Spleen (tissue), 11 donors: ENCODE data around the gene CHKB. TPM values are rescaled to one million over a fixed set of nuclear protein-coding genes. Genes with fewer than 3 reads are reported as not detected.

Experiments
- DNase-seq: peaks from one replicate; pipeline ENCODE4 v3.0.0-alpha.2; 2020
- H3K27ac ChIP-seq, 8 donors: fragments of 200-600 bp; sonication (generic) in 7 of 8; 1 replicate in 4 of 8; 2 replicates in 4 of 8; pipeline versions ENCODE4 v1.5.0 to v1.8.0; 2016 to 2021; ENCODE audit warnings: inconsistent platforms in 4 of 8, mild to moderate bottlenecking in 4 of 8, moderate library complexity in 1 of 8
- H3K27me3 ChIP-seq, 7 donors: fragments of 200-600 bp; sonication (generic) in 6 of 7; replicated peaks in 1 of 7; 1 replicate in 4 of 7; 2 replicates in 3 of 7; pipeline versions ENCODE4 v1.5.0 to v1.8.0; 2016 to 2021; ENCODE audit warnings: inconsistent platforms in 3 of 7, mild to moderate bottlenecking in 1 of 7
- H3K36me3 ChIP-seq, 6 donors: fragments of 200-600 bp; sonication (generic) in 5 of 6; 1 replicate in 4 of 6; 2 replicates in 2 of 6; pipeline versions ENCODE4 v1.5.0 to v1.8.0; 2016 to 2021; ENCODE audit warnings: inconsistent platforms in 2 of 6
- H3K4me1 ChIP-seq, 6 donors: fragments of 200-600 bp; sonication (generic) in 5 of 6; 1 replicate in 3 of 6; 2 replicates in 3 of 6; pipeline versions ENCODE4 v1.5.0 to v1.8.0; 2016 to 2021; ENCODE audit warnings: inconsistent platforms in 3 of 6
- H3K4me3 ChIP-seq, 8 donors: fragments of 200-600 bp; sonication (generic) in 7 of 8; 1 replicate in 4 of 8; 2 replicates in 4 of 8; pipeline versions ENCODE4 v1.5.0 to v1.8.0; 2016 to 2021; ENCODE audit warnings: inconsistent platforms in 4 of 8, mild to moderate bottlenecking in 4 of 8, moderate library complexity in 2 of 8
- H3K9me3 ChIP-seq, 8 donors: fragments of 200-600 bp; sonication (generic) in 7 of 8; 1 replicate in 4 of 8; 2 replicates in 4 of 8; pipeline versions ENCODE4 v1.5.0 to v1.8.0; 2016 to 2021; ENCODE audit warnings: inconsistent platforms in 4 of 8
- POLR2A ChIP-seq, 3 donors: fragments of 450-650 bp; IDR thresholded peaks; one replicate each; pipeline ENCODE4 v1.5.1; 2017; ENCODE audit warnings: antibody characterized with exemption in 3 of 3, mild to moderate bottlenecking in 1 of 3
- POLR2AphosphoS5 ChIP-seq, 3 donors: sonication (generic); formaldehyde crosslinking; IDR thresholded peaks; one replicate each; pipeline ENCODE4 v1.5.1; 2017; ENCODE audit warnings: antibody characterized with exemption in 3 of 3
- WGBS, 5 donors: extraction: QIAGEN DNeasy Blood & Tissue Kit in 3 of 5; methylation state at CpG; one replicate each; pipeline versions ENCODE4 v1.1.5 to v1.1.7; 2013 to 2018; 5-methylcytosine and 5-hydroxymethylcytosine counted together
- intact Hi-C: fragments of 100-400 bp; cut with DNase I; formaldehyde crosslinking; loops from one replicate; pipeline ENCODE4 v1.15.0; 2023; ENCODE audit warnings: low total_unique reads
- polyA plus RNA-seq, 3 donors: library from polyadenylated mRNA; stranded (reverse); fragments of 200-250 nt; gene quantifications; one replicate each; pipeline ENCODE4 v1.2.1, GENCODE V29; 2013
- total RNA-seq, 7 donors: library from RNA; depleted of rRNA in 3 of 7; stranded (reverse); fragments of >200 nt in 3 of 7; fragmentation: NEBNext Ultra II Directional in 4 of 7; extraction: Animal tissue kit (Norgen Biotek cat#: 25700) in 4 of 7; gene quantifications; one replicate each; pipeline versions ENCODE4 v1.1.0 to v1.2.1, GENCODE V29; 2016 to 2021
- TF ChIP-seq, protein P1 (sequence below), 11 experiments: fragments of 200-600 bp in 7 of 11; fragments of 450-650 bp in 4 of 11; sonication (generic) in 4 of 11; IDR thresholded peaks in 8 of 11; conservative IDR thresholded peaks in 3 of 11; 1 replicate in 7 of 11; 2 replicates in 4 of 11; pipeline versions ENCODE4 v1.4.0 to v1.8.0; 2016 to 2021; ENCODE audit warnings: antibody characterized with exemption in 11 of 11, inconsistent platforms in 4 of 11, mild to moderate bottlenecking in 1 of 11
- donor health status: healthy with polysubstance abuse.
- donor health status: DM: no; HTN: no; CAD: no; lungs with moderate emphysema.
- donor health status: DM: no; HTN: no; CAD: no.
- donor health status: Bipolar disorder and iron deficiency.
- donor health status: healthy.
- donor health status: DM: no; HTN: no; CAD: no.
- donor health status: DM: yes; HTN: yes; CAD: no.

CHKB gene
- total and polyA plus RNA-seq, 10 donors, result 94.4 to 502 (median 129) TPM

DNA sequence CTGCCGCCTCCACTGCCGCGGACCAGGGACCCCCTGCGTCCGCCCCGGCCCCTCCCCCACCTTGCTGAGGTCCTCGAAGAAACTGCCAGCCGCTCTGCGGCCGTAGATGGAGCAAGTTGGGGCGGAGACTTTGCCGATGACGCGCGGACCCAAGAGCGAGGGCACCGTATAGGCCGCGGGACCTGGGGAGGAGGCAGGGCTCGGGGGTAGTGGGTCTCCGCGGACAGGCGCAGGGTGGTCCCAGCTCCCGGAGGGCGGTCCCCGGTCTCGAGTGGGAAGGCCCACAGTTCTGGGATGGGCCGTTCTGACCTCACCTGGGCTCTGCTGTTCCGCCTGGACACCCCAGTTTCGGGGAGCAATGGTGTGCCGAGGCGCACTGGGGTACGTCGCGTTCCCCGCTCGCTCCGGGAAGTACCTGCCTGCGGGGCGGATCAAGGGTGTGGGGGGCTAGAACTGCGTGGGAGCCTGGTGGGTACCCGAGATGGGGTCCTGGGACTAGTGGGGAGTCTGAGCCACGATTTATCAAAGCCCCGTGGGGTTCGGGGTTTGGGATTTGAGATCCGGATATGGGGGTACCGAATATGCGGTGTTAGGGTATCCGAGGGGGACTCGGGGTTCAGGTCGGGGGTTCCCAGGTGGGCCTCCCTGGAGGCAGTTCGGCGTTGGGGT lies 51.6 kb downstream of the CHKB start:
- peak overlapping the region; percentile 97 to 100 (median 99) for H3K27ac ChIP-seq
- TF ChIP-seq POLR2A (IDR thresholded peaks at IDR 0.05) (peak; percentile 78 to 88 (median 81)), POLR2AphosphoS5 (IDR thresholded peaks at IDR 0.05) (peak; percentile 93 to 96 (median 95))
- TF ChIP-seq, protein P1, sequence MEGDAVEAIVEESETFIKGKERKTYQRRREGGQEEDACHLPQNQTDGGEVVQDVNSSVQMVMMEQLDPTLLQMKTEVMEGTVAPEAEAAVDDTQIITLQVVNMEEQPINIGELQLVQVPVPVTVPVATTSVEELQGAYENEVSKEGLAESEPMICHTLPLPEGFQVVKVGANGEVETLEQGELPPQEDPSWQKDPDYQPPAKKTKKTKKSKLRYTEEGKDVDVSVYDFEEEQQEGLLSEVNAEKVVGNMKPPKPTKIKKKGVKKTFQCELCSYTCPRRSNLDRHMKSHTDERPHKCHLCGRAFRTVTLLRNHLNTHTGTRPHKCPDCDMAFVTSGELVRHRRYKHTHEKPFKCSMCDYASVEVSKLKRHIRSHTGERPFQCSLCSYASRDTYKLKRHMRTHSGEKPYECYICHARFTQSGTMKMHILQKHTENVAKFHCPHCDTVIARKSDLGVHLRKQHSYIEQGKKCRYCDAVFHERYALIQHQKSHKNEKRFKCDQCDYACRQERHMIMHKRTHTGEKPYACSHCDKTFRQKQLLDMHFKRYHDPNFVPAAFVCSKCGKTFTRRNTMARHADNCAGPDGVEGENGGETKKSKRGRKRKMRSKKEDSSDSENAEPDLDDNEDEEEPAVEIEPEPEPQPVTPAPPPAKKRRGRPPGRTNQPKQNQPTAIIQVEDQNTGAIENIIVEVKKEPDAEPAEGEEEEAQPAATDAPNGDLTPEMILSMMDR (IDR thresholded peaks at IDR 0.05 in 8 of 11, conservative IDR thresholded peaks at IDR 0.05 in 3 of 11), result peak in 1 of 11 experiments; percentile 17
- intact Hi-C loops, result no loop called here
- H3K27me3 ChIP-seq, result no peaks in the 10 kb centered on the region
- peak; percentile 98 for DNase-seq
- WGBS, 5 donors, result 2 to 5% (median 3%) methylated on average over 42 to 53 of the region's 53 CpGs
- H3K4me3 ChIP-seq, result peak overlapping the region; percentile 50 to 97 (median 64)
- peaks cover 20 to 99% (median 79%) of the 10 kb centered on the region in 6 donors for H3K4me1 ChIP-seq
- H3K9me3 ChIP-seq, result no peaks in the 10 kb centered on the region
- peaks cover 0 to 18% (median 0%) of the 10 kb centered on the region in 6 donors for H3K36me3 ChIP-seq

DNA sequence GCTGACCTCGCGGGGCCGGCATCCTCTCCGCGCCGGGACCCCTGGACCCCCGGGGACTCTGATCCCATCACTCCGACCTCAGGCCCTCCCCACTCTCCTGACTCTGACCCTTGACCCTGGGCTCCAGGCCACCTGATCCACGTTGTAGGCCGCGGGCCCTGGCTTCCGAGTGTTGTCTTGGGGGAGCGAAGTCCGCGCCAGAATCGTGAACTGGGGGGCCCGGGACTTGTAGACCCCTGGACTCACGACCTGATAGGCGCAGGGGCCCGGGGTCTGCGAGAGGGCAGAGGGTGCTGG lies 52.1 kb downstream of the CHKB start:
- DNase-seq, result no peak
- intact Hi-C loops, result no loop called here
- WGBS, 5 donors, result 1 to 2% (median 1%) methylated on average over 14 to 21 of the region's 21 CpGs
- H3K4me1 ChIP-seq, result peaks cover 20 to 98% (median 77%) of the 10 kb centered on the region in 6 donors
- no peaks in the 10 kb centered on the region for H3K9me3 ChIP-seq
- no peaks in the 10 kb centered on the region for H3K27me3 ChIP-seq
- peaks cover 0 to 18% (median 0%) of the 10 kb centered on the region in 6 donors for H3K36me3 ChIP-seq
- H3K4me3 ChIP-seq, result peak overlapping the region; percentile 50 to 97 (median 64)
- H3K27ac ChIP-seq, result peak overlapping the region; percentile 97 to 100 (median 99)
- TF ChIP-seq POLR2A (IDR thresholded peaks at IDR 0.05) (no peak), POLR2AphosphoS5 (IDR thresholded peaks at IDR 0.05) (no peak)
- TF ChIP-seq, protein P1 (IDR thresholded peaks at IDR 0.05 in 8 of 11, conservative IDR thresholded peaks at IDR 0.05 in 3 of 11), result no peak

DNA sequence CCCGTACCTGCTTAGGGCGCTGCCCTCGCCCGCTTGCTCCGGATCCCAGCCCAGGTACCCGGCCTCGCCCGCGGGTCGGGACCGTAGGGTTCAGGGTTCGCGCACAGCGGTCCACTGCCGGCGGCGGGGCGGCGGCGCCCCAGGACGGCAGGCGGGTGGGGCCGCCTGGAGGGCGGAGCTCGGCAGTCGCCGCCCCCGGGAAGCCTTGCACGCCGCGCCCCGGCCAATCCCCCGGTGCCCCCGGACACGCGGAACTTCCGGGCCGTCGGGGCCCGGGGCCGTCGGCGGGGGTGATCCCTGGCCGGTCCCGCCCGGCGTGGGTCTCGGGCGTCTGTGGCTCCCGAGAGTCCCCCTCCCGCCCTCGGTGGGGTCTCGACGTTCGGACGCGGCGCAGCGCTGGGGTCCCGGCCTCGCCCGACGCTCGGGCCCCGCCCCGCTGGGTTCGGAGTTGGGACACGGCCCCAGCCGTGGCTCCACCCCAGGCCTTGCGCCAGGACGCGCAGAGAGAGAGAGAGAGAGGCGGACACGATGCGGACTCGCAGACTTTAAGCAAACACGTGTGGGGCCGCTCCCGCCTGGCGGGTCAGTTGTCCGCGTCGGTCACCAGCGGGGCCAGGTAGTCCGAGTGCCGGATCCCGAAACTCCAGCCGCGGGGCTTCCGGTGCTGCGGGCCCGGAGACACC lies 52.6 kb downstream of the CHKB start, which contains the start of gene TYMP:
TYMP (minus strand) TSS at position 116 of the 683 bp plus-strand sequence. CDS start 303 bp downstream, outside the sequence.
- intact Hi-C loops, result no loop called here
- Histone ChIP-seq H3K4me1 (peaks cover 20 to 96% (median 77%) of the 10 kb centered on the region in 6 donors), H3K9me3 (no peaks in the 10 kb centered on the region), H3K27me3 (no peaks in the 10 kb centered on the region), H3K36me3 (peaks cover 0 to 18% (median 0%) of the 10 kb centered on the region in 6 donors), H3K27ac (peak within 1 kb of the TSS; percentile 97 to 100 (median 99)), H3K4me3 (peak within 1 kb of the TSS; percentile 50 to 97 (median 64))
- 0 to 1% (median 1%) methylated on average over 3 to 92 of the region's 92 CpGs for WGBS, 5 donors
- peak; percentile 97 for DNase-seq
- TF ChIP-seq, protein P1 (IDR thresholded peaks at IDR 0.05 in 8 of 11, conservative IDR thresholded peaks at IDR 0.05 in 3 of 11), result peak in 1 of 11 experiments; percentile 42
- TF ChIP-seq POLR2A (IDR thresholded peaks at IDR 0.05) (peak; percentile 46 to 74 (median 63)), POLR2AphosphoS5 (IDR thresholded peaks at IDR 0.05) (peak; percentile 90 to 91 (median 91))

DNA sequence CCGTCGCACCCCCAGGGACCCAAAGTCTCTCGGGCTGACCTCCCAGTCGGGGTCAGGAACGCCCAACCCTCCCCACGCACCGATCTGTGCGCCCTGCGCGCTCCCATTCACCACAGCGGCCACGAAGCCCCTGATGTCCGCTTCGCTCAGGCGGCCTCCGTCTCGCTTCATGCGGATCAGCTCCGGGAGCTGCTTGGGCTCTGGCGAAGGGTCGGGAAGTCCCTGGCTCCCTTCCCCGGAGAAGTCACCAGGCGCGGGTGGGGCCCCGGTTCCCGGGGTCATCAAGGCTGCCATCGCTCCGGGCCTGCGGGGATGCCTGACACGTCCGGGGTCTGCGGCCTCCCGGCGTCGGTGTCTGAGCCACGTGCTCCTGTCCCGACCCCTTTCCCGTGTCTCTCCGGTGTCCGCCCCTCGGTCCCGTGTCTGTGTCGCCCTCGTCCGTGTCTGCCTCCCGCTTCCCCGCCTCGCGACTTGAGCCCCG lies 53.2 kb downstream of the CHKB start:
- Histone ChIP-seq H3K9me3 (no peaks in the 10 kb centered on the region), H3K27me3 (no peaks in the 10 kb centered on the region), H3K27ac (peak overlapping the region; percentile 97 to 100 (median 99)), H3K4me1 (peaks cover 23 to 96% (median 79%) of the 10 kb centered on the region in 6 donors), H3K36me3 (peaks cover 0 to 18% (median 0%) of the 10 kb centered on the region in 6 donors), H3K4me3 (peak overlapping the region; percentile 50 to 97 (median 64))
- no peak for DNase-seq
- TF ChIP-seq POLR2A (IDR thresholded peaks at IDR 0.05) (no peak), POLR2AphosphoS5 (IDR thresholded peaks at IDR 0.05) (peak; percentile 2 to 78 (median 69))
- 13 to 56% (median 22%) methylated on average over 25 to 50 of the region's 50 CpGs for WGBS, 5 donors
- intact Hi-C loops, result no loop called here

Other genes with a start within 250 kb of the CHKB start
- gene PPP6R2, start 239.5 kb downstream of the CHKB start, total RNA-seq, result 10 to 100 TPM; 54.0 to 76.2 (median 64.7) TPM
- 10 to 100 TPM; 23.6 to 48.7 (median 27.8) TPM for gene PPP6R2, start 239.5 kb downstream of the CHKB start, polyA plus RNA-seq
- gene SBF1, start 107.8 kb downstream of the CHKB start, total RNA-seq, result 10 to 100 TPM; 65.2 to 96.9 (median 78.9) TPM
- gene SBF1, start 107.8 kb downstream of the CHKB start, polyA plus RNA-seq, result 10 to 100 TPM; 35.7 to 63.3 (median 36.8) TPM
- gene ADM2, start 101.3 kb downstream of the CHKB start, total RNA-seq, result 1 to 10 TPM; 1.2 to 3.5 (median 2.6) TPM
- gene ADM2, start 101.3 kb downstream of the CHKB start, polyA plus RNA-seq, result 1 to 10 TPM in 2 of 3 donors, under 1 TPM in 1; 0.74 to 2.1 (median 1.3) TPM
- 1 to 10 TPM in 1 of 7 donors, not detected in 6; 2.2 TPM for gene MIOX, start 96.0 kb downstream of the CHKB start, total RNA-seq
- gene MIOX, start 96.0 kb downstream of the CHKB start, polyA plus RNA-seq, result under 1 TPM; 0.24 to 0.26 (median 0.26) TPM
- gene LMF2, start 75.1 kb downstream of the CHKB start, total RNA-seq, result 10 to 100 TPM; 62.5 to 81.1 (median 72.2) TPM
- 10 to 100 TPM; 36.6 to 71.2 (median 45.0) TPM for gene LMF2, start 75.1 kb downstream of the CHKB start, polyA plus RNA-seq
- 10 to 100 TPM; 33.9 to 48.0 (median 38.1) TPM for gene NCAPH2, start 74.6 kb downstream of the CHKB start, total RNA-seq
- 10 to 100 TPM; 31.4 to 43.1 (median 35.0) TPM for gene NCAPH2, start 74.6 kb downstream of the CHKB start, polyA plus RNA-seq
- gene SCO2, start 57.3 kb downstream of the CHKB start, total RNA-seq, result 1 to 10 TPM in 6 of 7 donors, not detected in 1; 1.2 to 7.4 (median 5.0) TPM
- 10 to 100 TPM in 2 of 3 donors, 1 to 10 TPM in 1; 4.4 to 12.7 (median 12.0) TPM for gene SCO2, start 57.3 kb downstream of the CHKB start, polyA plus RNA-seq
- gene TYMP, start 52.8 kb downstream of the CHKB start, total RNA-seq, result 100 to 1,000 TPM in 6 of 7 donors, 10 to 100 TPM in 1; 73.7 to 284 (median 152) TPM
- gene TYMP, start 52.8 kb downstream of the CHKB start, polyA plus RNA-seq, result 100 to 1,000 TPM in 1 of 3 donors, 10 to 100 TPM in 2; 88.3 to 166 (median 92.3) TPM
- 1 to 10 TPM; 2.6 to 5.0 (median 3.4) TPM for gene KLHDC7B, start 37.0 kb downstream of the CHKB start, total RNA-seq
- gene KLHDC7B, start 37.0 kb downstream of the CHKB start, polyA plus RNA-seq, result 1 to 10 TPM; 2.6 to 3.8 (median 3.5) TPM
- 1 to 10 TPM in 1 of 7 donors, not detected in 6; 3.0 TPM for gene SYCE3, start 19.9 kb downstream of the CHKB start, total RNA-seq
- gene SYCE3, start 19.9 kb downstream of the CHKB start, polyA plus RNA-seq, result under 1 TPM in 1 of 3 donors, not detected in 2; 0.50 TPM
- 10 to 100 TPM; 25.0 to 46.4 (median 31.5) TPM for gene CPT1B, start 4.4 kb downstream of the CHKB start, total RNA-seq
- gene CPT1B, start 4.4 kb downstream of the CHKB start, polyA plus RNA-seq, result 10 to 100 TPM; 23.6 to 55.3 (median 37.0) TPM
- gene MAPK8IP2, start 17.9 kb upstream of the CHKB start, total RNA-seq, result 1 to 10 TPM in 3 of 7 donors, under 1 TPM in 4; 0.64 to 2.7 (median 0.79) TPM
- gene MAPK8IP2, start 17.9 kb upstream of the CHKB start, polyA plus RNA-seq, result under 1 TPM; 0.22 to 0.99 (median 0.29) TPM
- gene ARSA, start 45.3 kb upstream of the CHKB start, total RNA-seq, result 10 to 100 TPM; 51.0 to 80.2 (median 58.7) TPM
- gene ARSA, start 45.3 kb upstream of the CHKB start, polyA plus RNA-seq, result 100 to 1,000 TPM in 1 of 3 donors, 10 to 100 TPM in 2; 26.0 to 108 (median 86.7) TPM
- gene SHANK3, start 90.0 kb upstream of the CHKB start, total RNA-seq, result 100 to 1,000 TPM in 3 of 7 donors, 10 to 100 TPM in 4; 55.5 to 264 (median 89.1) TPM
- gene SHANK3, start 90.0 kb upstream of the CHKB start, polyA plus RNA-seq, result 100 to 1,000 TPM in 1 of 3 donors, 10 to 100 TPM in 1, 1 to 10 TPM in 1; 9.9 to 112 (median 31.8) TPM
- gene ACR, start 155.4 kb upstream of the CHKB start, total RNA-seq, result 10 to 100 TPM in 1 of 7 donors, 1 to 10 TPM in 5, under 1 TPM in 1; 0.88 to 12.5 (median 2.3) TPM
- 1 to 10 TPM in 1 of 3 donors, under 1 TPM in 2; 0.21 to 1.2 (median 0.67) TPM for gene ACR, start 155.4 kb upstream of the CHKB start, polyA plus RNA-seq
- 10 to 100 TPM; 17.1 to 46.9 (median 20.7) TPM for gene RABL2B, start 200.8 kb upstream of the CHKB start, total RNA-seq
- 10 to 100 TPM; 14.5 to 21.4 (median 14.9) TPM for gene RABL2B, start 200.8 kb upstream of the CHKB start, polyA plus RNA-seq